ENCODE data around the gene ELF1.

DNA sequence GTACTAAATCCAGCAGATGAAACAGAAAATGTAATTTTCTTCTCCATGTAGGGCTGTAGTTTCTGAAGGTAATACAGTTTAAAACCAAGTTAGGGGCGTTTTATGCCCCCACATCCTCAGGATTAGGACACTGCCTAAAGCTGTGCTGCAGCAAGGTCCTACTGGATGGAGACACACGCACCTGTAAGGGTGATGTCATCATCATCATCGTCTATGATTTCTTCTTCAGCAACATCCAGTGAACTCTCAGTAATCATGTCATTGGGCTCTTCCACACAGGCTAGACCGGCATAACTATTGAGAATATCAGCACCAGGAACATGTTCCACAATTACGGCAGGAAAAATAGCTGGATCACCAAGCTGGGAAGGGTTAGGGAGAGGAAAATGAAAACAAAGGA is 60.5 kb downstream of the ELF1 start:
- TF ChIP-seq, protein P1, sequence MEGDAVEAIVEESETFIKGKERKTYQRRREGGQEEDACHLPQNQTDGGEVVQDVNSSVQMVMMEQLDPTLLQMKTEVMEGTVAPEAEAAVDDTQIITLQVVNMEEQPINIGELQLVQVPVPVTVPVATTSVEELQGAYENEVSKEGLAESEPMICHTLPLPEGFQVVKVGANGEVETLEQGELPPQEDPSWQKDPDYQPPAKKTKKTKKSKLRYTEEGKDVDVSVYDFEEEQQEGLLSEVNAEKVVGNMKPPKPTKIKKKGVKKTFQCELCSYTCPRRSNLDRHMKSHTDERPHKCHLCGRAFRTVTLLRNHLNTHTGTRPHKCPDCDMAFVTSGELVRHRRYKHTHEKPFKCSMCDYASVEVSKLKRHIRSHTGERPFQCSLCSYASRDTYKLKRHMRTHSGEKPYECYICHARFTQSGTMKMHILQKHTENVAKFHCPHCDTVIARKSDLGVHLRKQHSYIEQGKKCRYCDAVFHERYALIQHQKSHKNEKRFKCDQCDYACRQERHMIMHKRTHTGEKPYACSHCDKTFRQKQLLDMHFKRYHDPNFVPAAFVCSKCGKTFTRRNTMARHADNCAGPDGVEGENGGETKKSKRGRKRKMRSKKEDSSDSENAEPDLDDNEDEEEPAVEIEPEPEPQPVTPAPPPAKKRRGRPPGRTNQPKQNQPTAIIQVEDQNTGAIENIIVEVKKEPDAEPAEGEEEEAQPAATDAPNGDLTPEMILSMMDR (IDR thresholded peaks at IDR 0.05): no peak
- TF ChIP-seq EP300 (IDR thresholded peaks at IDR 0.05): no peak

Measured in tibial nerve (tissue), 4 donors.